ENCODE measurements around the gene MACROD2. TPM values are rescaled to one million over a fixed set of nuclear protein-coding genes. Genes with fewer than 3 reads are reported as not detected.

MACROD2 gene
- total RNA-seq, 4 donors from 2014 or later: 12.6 to 60.3 (median 18.9) TPM

DNA sequence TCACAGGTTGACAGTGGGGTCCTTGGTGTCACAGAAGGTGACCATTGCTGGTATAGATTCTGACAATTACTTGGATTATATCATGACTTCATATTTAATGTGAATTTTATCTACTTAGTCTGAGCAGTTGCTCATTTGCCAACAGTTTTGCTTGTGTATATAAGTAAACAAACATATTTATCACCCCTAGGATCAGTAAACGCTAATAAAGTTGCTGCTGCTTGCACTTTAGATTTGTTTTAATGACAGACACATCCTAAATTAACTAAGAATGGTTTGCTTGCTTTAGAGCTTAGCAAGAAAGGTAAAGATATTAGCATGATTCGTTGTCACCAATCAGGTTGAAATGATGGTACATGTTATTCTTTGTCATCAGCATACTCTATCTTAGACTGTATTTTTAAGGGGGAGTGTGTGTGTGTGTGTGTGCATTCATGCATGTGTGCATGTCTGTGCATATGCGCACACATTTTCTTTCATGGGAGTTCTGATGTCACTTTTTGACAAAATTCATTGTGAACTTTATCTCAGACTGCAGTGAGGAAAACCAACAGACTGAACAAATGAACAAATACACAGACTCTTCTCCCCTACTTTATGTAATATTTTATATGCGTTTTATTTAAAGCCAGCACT lies 1124.7 kb downstream of the MACROD2 start:
- Histone ChIP-seq H3K36me3 (no peaks in the 10 kb centered on the region), H3K27me3 (no peaks in the 10 kb centered on the region), H3K4me3 (no peak overlapping the region), H3K9me3 (no peaks in the 10 kb centered on the region), H3K27ac (no peak overlapping the region), H3K4me1 (no peaks in the 10 kb centered on the region)
- no peak for TF ChIP-seq POLR2A (IDR thresholded peaks at IDR 0.05)
- TF ChIP-seq EP300 (IDR thresholded peaks at IDR 0.05): no peak
- TF ChIP-seq CTCF (IDR thresholded peaks at IDR 0.05): no peak
- WGBS: 81% methylated on average over 4 of the region's 4 CpGs
- DNase-seq (ENCODE audit: low spot score in 2 of 2): no peak

GRCh38 chr20:15122613-15123012 lies 1127.3 kb downstream of the MACROD2 start:
- no peak overlapping the region for H3K27ac ChIP-seq
- H3K27me3 ChIP-seq: no peaks in the 10 kb centered on the region
- no peak for TF ChIP-seq CTCF (IDR thresholded peaks at IDR 0.05)
- no peak for TF ChIP-seq POLR2AphosphoS5 (IDR thresholded peaks at IDR 0.05)
- TF ChIP-seq EP300 (IDR thresholded peaks at IDR 0.05): no peak
- TF ChIP-seq POLR2A (IDR thresholded peaks at IDR 0.05): no peak
- no peak for DNase-seq (ENCODE audit: low spot score in 2 of 2)
- no peaks in the 10 kb centered on the region for H3K9me3 ChIP-seq
- no peaks in the 10 kb centered on the region for H3K4me1 ChIP-seq
- no peak overlapping the region for H3K4me3 ChIP-seq
- 81% methylated on average over 1 of the region's 1 CpG for WGBS
- H3K36me3 ChIP-seq: no peaks in the 10 kb centered on the region

DNA sequence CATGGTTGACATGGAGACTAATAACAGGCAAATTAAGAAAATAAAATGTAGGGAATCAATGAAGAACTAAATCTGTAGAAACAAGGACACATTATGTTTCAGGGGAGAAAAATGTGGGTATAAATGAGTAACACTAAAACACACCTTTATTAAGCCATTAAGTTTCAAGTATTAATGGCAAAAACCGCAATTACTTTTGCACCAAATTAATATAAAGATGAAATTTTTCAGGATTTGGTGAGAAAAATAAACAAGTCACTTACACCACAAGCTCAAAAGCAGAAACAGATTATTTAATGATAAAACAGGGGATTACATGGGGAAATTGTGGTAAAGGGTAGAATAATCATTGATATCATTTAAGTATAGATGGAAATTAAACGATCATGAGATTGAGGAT lies 1135.9 kb downstream of the MACROD2 start:
- H3K36me3 ChIP-seq: no peaks in the 10 kb centered on the region
- 91% methylated on average over 2 of the region's 2 CpGs for WGBS
- no peak for DNase-seq (ENCODE audit: low spot score in 2 of 2)
- H3K27me3 ChIP-seq: no peaks in the 10 kb centered on the region
- no peak overlapping the region for H3K27ac ChIP-seq
- H3K9me3 ChIP-seq: no peaks in the 10 kb centered on the region
- H3K4me3 ChIP-seq: no peak overlapping the region
- TF ChIP-seq POLR2A (IDR thresholded peaks at IDR 0.05) (no peak), POLR2AphosphoS5 (IDR thresholded peaks at IDR 0.05) (no peak), CTCF (IDR thresholded peaks at IDR 0.05) (no peak)
- H3K4me1 ChIP-seq: no peaks in the 10 kb centered on the region

- Histone ChIP-seq H3K27me3 (no peaks in the 10 kb centered on the region), H3K4me1 (no peaks in the 10 kb centered on the region), H3K27ac (no peak overlapping the region), H3K36me3 (no peaks in the 10 kb centered on the region), H3K9me3 (no peaks in the 10 kb centered on the region), H3K4me3 (no peak overlapping the region)
- no peak for DNase-seq (ENCODE audit: low spot score in 2 of 2)
- WGBS: 60% methylated on average over 4 of the region's 4 CpGs
- TF ChIP-seq POLR2AphosphoS5 (IDR thresholded peaks at IDR 0.05) (no peak), EP300 (IDR thresholded peaks at IDR 0.05) (no peak), CTCF (IDR thresholded peaks at IDR 0.05) (no peak), POLR2A (IDR thresholded peaks at IDR 0.05) (no peak)
Observed at GRCh38 chr20:15138548-15139126, 1143.3 kb downstream of the MACROD2 start.

DNA sequence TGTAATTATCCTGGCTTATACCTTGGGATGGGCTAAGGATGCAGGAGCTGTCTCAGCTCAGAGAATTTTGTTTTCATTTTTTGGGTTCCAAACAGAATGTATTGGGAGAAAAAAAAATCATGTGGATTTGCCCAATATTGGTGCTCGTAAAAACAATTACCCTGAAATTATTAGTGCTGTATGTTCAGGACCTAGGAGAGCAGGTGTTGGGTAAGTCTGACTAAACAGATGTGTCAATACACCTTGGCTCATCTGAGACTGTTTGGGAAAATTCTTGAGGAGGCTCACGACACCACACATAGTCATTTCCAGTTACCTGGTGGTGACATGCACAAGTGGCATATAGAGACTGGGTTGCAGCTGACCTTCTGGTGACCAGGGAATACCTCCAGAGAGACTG lies 1144.2 kb downstream of the MACROD2 start:
- 86% methylated on average over 2 of the region's 2 CpGs for WGBS
- H3K27me3 ChIP-seq: no peaks in the 10 kb centered on the region
- no peak overlapping the region for H3K4me3 ChIP-seq
- H3K4me1 ChIP-seq: no peaks in the 10 kb centered on the region
- no peaks in the 10 kb centered on the region for H3K36me3 ChIP-seq
- TF ChIP-seq POLR2A (IDR thresholded peaks at IDR 0.05) (no peak), POLR2AphosphoS5 (IDR thresholded peaks at IDR 0.05) (no peak), EP300 (IDR thresholded peaks at IDR 0.05) (no peak), CTCF (IDR thresholded peaks at IDR 0.05) (no peak)
- DNase-seq (ENCODE audit: low spot score in 2 of 2): no peak
- H3K27ac ChIP-seq: no peak overlapping the region
- H3K9me3 ChIP-seq: no peaks in the 10 kb centered on the region

Data from suprapubic skin (tissue), 4 donors.